H9 (cell line): ENCODE data around the gene KIF24. TPM values are rescaled to one million over a fixed set of nuclear protein-coding genes. Genes with fewer than 3 reads are reported as not detected.

Experiments
- DNase-seq: peaks from one replicate; pipeline ENCODE4 v3.0.0-alpha.2; 2017
- H2AFZ ChIP-seq: one replicate; pipeline ENCODE4 v1.6.1; 2013; ENCODE audit warnings: mild to moderate bottlenecking, low read length, control low read depth, moderate library complexity
- H2AK5ac ChIP-seq: 2 replicates; pipeline ENCODE4 v1.6.1; 2013; ENCODE audit warnings: low read length, control low read depth, mixed read lengths; ENCODE audit not compliant: insufficient read length
- H2BK120ac ChIP-seq: one replicate; pipeline ENCODE4 v1.6.1; 2013; ENCODE audit warnings: low read depth, mild to moderate bottlenecking, low read length, control low read depth, inconsistent platforms; ENCODE audit not compliant: poor library complexity, severe bottlenecking
- H2BK12ac ChIP-seq: 2 replicates; pipeline ENCODE4 v1.6.1; 2013; ENCODE audit warnings: low read length, control low read depth, mixed read lengths, low read depth; ENCODE audit not compliant: insufficient read length
- H2BK15ac ChIP-seq: 2 replicates; pipeline ENCODE4 v1.6.1; 2013; ENCODE audit warnings: low read depth, low read length, control low read depth
- H2BK20ac ChIP-seq: one replicate; pipeline ENCODE4 v1.6.1; 2013; ENCODE audit warnings: low read depth, mild to moderate bottlenecking, low read length, control low read depth, inconsistent platforms; ENCODE audit not compliant: poor library complexity, severe bottlenecking
- H2BK5ac ChIP-seq: 2 replicates; pipeline ENCODE4 v1.6.1; 2013; ENCODE audit warnings: low read length, control low read depth, mixed read lengths; ENCODE audit not compliant: insufficient read length
- H3K14ac ChIP-seq: 2 replicates; pipeline ENCODE4 v1.6.1; 2013; ENCODE audit warnings: low read length, control low read depth; ENCODE audit not compliant: insufficient read depth
- H3K18ac ChIP-seq: 2 replicates; pipeline ENCODE4 v1.6.1; 2013; ENCODE audit warnings: low read depth, mild to moderate bottlenecking, mixed read lengths, low read length, control low read depth; ENCODE audit not compliant: insufficient read length
- H3K23ac ChIP-seq: 2 replicates; pipeline ENCODE4 v1.6.1; 2013; ENCODE audit warnings: low read length, control low read depth, mixed read lengths, low read depth; ENCODE audit not compliant: insufficient read length
- H3K23me2 ChIP-seq: 2 replicates; pipeline ENCODE4 v1.6.1; 2013; ENCODE audit warnings: low read depth, mild to moderate bottlenecking, mixed read lengths, low read length, control low read depth; ENCODE audit not compliant: insufficient read length, poor library complexity, severe bottlenecking
- H3K27ac ChIP-seq: 2 replicates; pipeline ENCODE4 v1.5.1; 2013; ENCODE audit warnings: low read length, control low read depth, mixed read lengths, low read depth; ENCODE audit not compliant: insufficient read length
- H3K27me3 ChIP-seq: 2 replicates; pipeline ENCODE4 v1.6.1; 2013; ENCODE audit warnings: low read length, control low read depth, inconsistent platforms; ENCODE audit not compliant: insufficient read depth
- H3K4ac ChIP-seq: 2 replicates; pipeline ENCODE4 v1.6.1; 2013; ENCODE audit warnings: low read depth, mild to moderate bottlenecking, control low read depth, inconsistent platforms, low read length, moderate library complexity
- H3K4me1 ChIP-seq: 2 replicates; pipeline ENCODE4 v1.6.1; 2013; ENCODE audit warnings: low read length, control low read depth, inconsistent platforms; ENCODE audit not compliant: insufficient read depth
- H3K4me2 ChIP-seq: 2 replicates; pipeline ENCODE4 v1.6.1; 2013; ENCODE audit warnings: low read length, control low read depth, mixed read lengths; ENCODE audit not compliant: insufficient read length, insufficient read depth
- H3K56ac ChIP-seq: 2 replicates; pipeline ENCODE4 v1.6.1; 2013; ENCODE audit warnings: low read depth, mild to moderate bottlenecking, mixed read lengths, low read length, control low read depth; ENCODE audit not compliant: insufficient read length
- H3K79me1 ChIP-seq: 2 replicates; pipeline ENCODE4 v1.6.1; 2013; ENCODE audit warnings: low read depth, mild to moderate bottlenecking, moderate library complexity, low read length, control low read depth, inconsistent platforms; ENCODE audit not compliant: insufficient read depth, poor library complexity, severe bottlenecking
- H3K79me2 ChIP-seq: 2 replicates; pipeline ENCODE4 v1.6.1; 2013; ENCODE audit warnings: low read length, control low read depth, inconsistent platforms; ENCODE audit not compliant: insufficient read depth
- H3K9ac ChIP-seq: 2 replicates; pipeline ENCODE4 v1.6.1; 2013; ENCODE audit warnings: low read length, control low read depth, mixed read lengths; ENCODE audit not compliant: insufficient read length; ENCODE audit errors: extremely low read depth
- H3K9me3 ChIP-seq: one replicate; pipeline ENCODE4 v1.6.1; 2013; ENCODE audit warnings: low read depth, low read length, inconsistent platforms; ENCODE audit not compliant: control insufficient read depth
- H3T11ph ChIP-seq: one replicate; pipeline ENCODE4 v1.6.1; 2013; ENCODE audit warnings: mild to moderate bottlenecking, low read length, control low read depth, inconsistent platforms
- H4K20me1 ChIP-seq: one replicate; pipeline ENCODE4 v1.6.1; 2013; ENCODE audit not compliant: control insufficient read depth, insufficient read length, insufficient read depth
- H4K5ac ChIP-seq: 2 replicates; pipeline ENCODE4 v1.6.1; 2013; ENCODE audit warnings: low read depth, mild to moderate bottlenecking, mixed read lengths, low read length, control low read depth; ENCODE audit not compliant: insufficient read length
- H4K8ac ChIP-seq: replicated peaks from 2 replicates; pipeline ENCODE4 v1.6.1; 2013; ENCODE audit warnings: low read length, control low read depth, mixed read lengths, low read depth; ENCODE audit not compliant: insufficient read length
- H4K91ac ChIP-seq: 2 replicates; pipeline ENCODE4 v1.6.1; 2013; ENCODE audit warnings: low read depth, mild to moderate bottlenecking, moderate library complexity, mixed read lengths, low read length, control low read depth; ENCODE audit not compliant: insufficient read length
- H3K27ac Mint-ChIP-seq, 3 experiments: 2 replicates in 2 of 3; 3 replicates in 1 of 3; pipeline ENCODE4 v1.8.0; 2020 to 2021; ENCODE audit warnings: mixed read lengths in 3 of 3, mild to moderate bottlenecking in 1 of 3, moderate library complexity in 1 of 3
- H3K27me3 Mint-ChIP-seq: 2 replicates; pipeline ENCODE4 v1.8.0; 2021; ENCODE audit warnings: low read depth, mild to moderate bottlenecking, moderate library complexity, mixed read lengths
- H3K36me3 Mint-ChIP-seq, 3 experiments: 2 replicates in 2 of 3; 3 replicates in 1 of 3; pipeline ENCODE4 v1.8.0; 2020 to 2021; ENCODE audit warnings: low read depth in 3 of 3, mixed read lengths in 3 of 3; ENCODE audit not compliant: insufficient read depth in 1 of 3
- H3K4me1 Mint-ChIP-seq, 2 experiments: 2 replicates each; pipeline ENCODE4 v1.8.0; 2020; ENCODE audit warnings: mixed read lengths in 2 of 2
- H3K4me3 Mint-ChIP-seq, 2 experiments: 2 replicates in 1 of 2; 3 replicates in 1 of 2; pipeline ENCODE4 v1.8.0; 2020 to 2021; ENCODE audit warnings: mild to moderate bottlenecking in 2 of 2, mixed read lengths in 2 of 2, moderate library complexity in 1 of 2
- H3K9me3 Mint-ChIP-seq, 2 experiments: 2 replicates in 1 of 2; 3 replicates in 1 of 2; pipeline ENCODE4 v1.8.0; 2020; ENCODE audit warnings: mild to moderate bottlenecking in 2 of 2, mixed read lengths in 2 of 2, moderate library complexity in 1 of 2
- WGBS: extraction: QIAGEN DNeasy Blood & Tissue Kit; methylation state at CpG from one replicate; pipeline ENCODE4 v1.1.7; 2013; ENCODE audit warnings: missing lambda C conversion rate, low lambda C conversion rate, mixed read lengths; ENCODE audit not compliant: insufficient read length; ENCODE audit errors: extremely low coverage; 5-methylcytosine and 5-hydroxymethylcytosine counted together
- total RNA-seq: library from RNA; stranded (reverse); gene quantifications from 2 replicates; pipeline ENCODE4 v1.2.1, GENCODE V29; 2021
- TF ChIP-seq, protein P1 (sequence below): fragments of 200-600 bp; sonication (generic); conservative IDR thresholded peaks from 3 replicates; pipeline ENCODE4 v1.8.0; 2021; ENCODE audit warnings: antibody characterized with exemption, mild to moderate bottlenecking

Gene KIF24
- total RNA-seq, 1 experiment from 2014 or later = 4.0 TPM

DNA sequence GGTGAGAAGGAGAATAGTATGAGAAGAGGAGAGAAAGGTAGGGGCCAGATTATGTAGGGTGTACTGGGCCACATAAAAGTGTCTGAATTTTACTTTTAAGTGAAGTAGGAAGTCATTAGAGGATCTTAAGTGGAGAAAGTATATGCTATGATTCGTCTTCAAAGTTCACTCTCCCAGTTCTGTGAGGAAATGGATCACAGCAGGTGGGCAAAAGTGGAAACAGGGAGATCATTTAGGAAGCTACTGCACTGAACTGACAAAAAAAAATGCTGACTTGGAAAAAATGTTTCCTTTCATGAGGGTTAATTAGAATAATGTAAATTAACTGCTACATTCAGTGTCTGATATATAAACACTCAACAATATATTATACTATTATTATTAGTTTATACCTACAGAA lies 2.4 kb downstream of the KIF24 start:
- Histone ChIP-seq H2AK5ac (no peak overlapping the region), H3K27me3 (no peaks in the 10 kb centered on the region), H3K9ac (no peak overlapping the region), H4K20me1 (no peaks in the 10 kb centered on the region), H3K79me1 (no peaks in the 10 kb centered on the region), H2BK120ac (no peak overlapping the region), H2BK20ac (no peak overlapping the region), H3K18ac (no peak overlapping the region), H3K9me3 (no peaks in the 10 kb centered on the region), H4K5ac (no peak overlapping the region), H2AFZ (no peak overlapping the region), H3K4me2 (no peak overlapping the region), H2BK5ac (no peak overlapping the region), H4K8ac (no peak overlapping the region), H3K56ac (no peak overlapping the region), H3K4me1 (no peaks in the 10 kb centered on the region; the same call in 1 of the 2 replicates), H3K27ac (no peak overlapping the region), H3K14ac (no peak overlapping the region), H3K4ac (no peak overlapping the region), H2BK15ac (no peak overlapping the region), H3T11ph (no peak overlapping the region), H3K23me2 (peaks cover 8% of the 10 kb centered on the region), H4K91ac (no peak overlapping the region), H3K79me2 (no peaks in the 10 kb centered on the region), H3K23ac (no peak overlapping the region), H2BK12ac (no peak overlapping the region)
- TF ChIP-seq, protein P1, sequence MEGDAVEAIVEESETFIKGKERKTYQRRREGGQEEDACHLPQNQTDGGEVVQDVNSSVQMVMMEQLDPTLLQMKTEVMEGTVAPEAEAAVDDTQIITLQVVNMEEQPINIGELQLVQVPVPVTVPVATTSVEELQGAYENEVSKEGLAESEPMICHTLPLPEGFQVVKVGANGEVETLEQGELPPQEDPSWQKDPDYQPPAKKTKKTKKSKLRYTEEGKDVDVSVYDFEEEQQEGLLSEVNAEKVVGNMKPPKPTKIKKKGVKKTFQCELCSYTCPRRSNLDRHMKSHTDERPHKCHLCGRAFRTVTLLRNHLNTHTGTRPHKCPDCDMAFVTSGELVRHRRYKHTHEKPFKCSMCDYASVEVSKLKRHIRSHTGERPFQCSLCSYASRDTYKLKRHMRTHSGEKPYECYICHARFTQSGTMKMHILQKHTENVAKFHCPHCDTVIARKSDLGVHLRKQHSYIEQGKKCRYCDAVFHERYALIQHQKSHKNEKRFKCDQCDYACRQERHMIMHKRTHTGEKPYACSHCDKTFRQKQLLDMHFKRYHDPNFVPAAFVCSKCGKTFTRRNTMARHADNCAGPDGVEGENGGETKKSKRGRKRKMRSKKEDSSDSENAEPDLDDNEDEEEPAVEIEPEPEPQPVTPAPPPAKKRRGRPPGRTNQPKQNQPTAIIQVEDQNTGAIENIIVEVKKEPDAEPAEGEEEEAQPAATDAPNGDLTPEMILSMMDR = no peak
- no peak for DNase-seq
- no CpG with 5 or more reads among the region's 1 CpG for WGBS
- H3K36me3 Mint-ChIP-seq = no peaks in the 10 kb centered on the region
- peaks cover 0 to 3% of the 10 kb centered on the region in 2 experiments; a peak in 1 of 5 replicates for H3K9me3 Mint-ChIP-seq
- H3K4me1 Mint-ChIP-seq = peaks cover 14% of the 10 kb centered on the region in 2 experiments
- peak overlapping the region in 1 of 3 experiments; percentile 3; a peak in 1 of 7 replicates for H3K27ac Mint-ChIP-seq
- no peaks in the 10 kb centered on the region for H3K27me3 Mint-ChIP-seq
- 0 out of 5 replicates have a peak overlapping the region, but pooled peaks of 1 of the 2 experiments have one; percentile 19 for H3K4me3 Mint-ChIP-seq
